Measurements from ENCODE around the gene LEP.

DNA sequence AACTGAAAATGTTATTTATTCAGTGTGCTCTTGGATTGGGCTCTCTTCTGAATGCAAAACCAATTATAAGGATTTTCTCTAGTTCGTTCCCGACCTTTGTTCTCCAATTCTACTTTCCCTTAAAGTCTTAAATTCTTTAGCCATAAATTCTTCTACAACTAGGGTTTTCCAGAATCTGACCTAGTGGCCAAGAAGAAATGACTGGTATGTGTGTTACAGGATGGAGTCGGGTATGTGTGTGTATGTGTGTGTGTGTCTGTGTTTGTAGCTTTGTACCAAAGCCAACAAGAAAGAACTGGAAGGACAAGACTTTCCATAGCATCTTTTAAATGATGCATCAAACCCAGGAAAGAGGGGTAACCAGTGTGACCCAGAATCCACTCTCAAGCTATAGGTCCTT is 25.8 kb upstream of the LEP start:
- no peak for TF ChIP-seq RNF2 (IDR thresholded peaks at IDR 0.05; ENCODE audit: borderline replicate concordance, low read depth)
- no peak for TF ChIP-seq CTCF (IDR thresholded peaks at IDR 0.05)
- no peak for TF ChIP-seq MYC (IDR thresholded peaks at IDR 0.05; ENCODE audit: borderline replicate concordance, low read length)
- TF ChIP-seq CBX2 (IDR thresholded peaks at IDR 0.05; ENCODE audit: borderline replicate concordance, low read depth) = no peak
- TF ChIP-seq JUN (IDR thresholded peaks at IDR 0.05) = no peak
- TF ChIP-seq PBX3 (IDR thresholded peaks at IDR 0.05) = no peak
- no peak for TF ChIP-seq POLR2A (IDR thresholded peaks at IDR 0.05; ENCODE audit: low read length)
- TF ChIP-seq FOXS1 (CRISPR knock-in tag; IDR thresholded peaks at IDR 0.05) = no peak
- no peak for TF ChIP-seq MAZ (IDR thresholded peaks at IDR 0.05; ENCODE audit: borderline replicate concordance, low read depth, low read length)
- TF ChIP-seq, protein P1, sequence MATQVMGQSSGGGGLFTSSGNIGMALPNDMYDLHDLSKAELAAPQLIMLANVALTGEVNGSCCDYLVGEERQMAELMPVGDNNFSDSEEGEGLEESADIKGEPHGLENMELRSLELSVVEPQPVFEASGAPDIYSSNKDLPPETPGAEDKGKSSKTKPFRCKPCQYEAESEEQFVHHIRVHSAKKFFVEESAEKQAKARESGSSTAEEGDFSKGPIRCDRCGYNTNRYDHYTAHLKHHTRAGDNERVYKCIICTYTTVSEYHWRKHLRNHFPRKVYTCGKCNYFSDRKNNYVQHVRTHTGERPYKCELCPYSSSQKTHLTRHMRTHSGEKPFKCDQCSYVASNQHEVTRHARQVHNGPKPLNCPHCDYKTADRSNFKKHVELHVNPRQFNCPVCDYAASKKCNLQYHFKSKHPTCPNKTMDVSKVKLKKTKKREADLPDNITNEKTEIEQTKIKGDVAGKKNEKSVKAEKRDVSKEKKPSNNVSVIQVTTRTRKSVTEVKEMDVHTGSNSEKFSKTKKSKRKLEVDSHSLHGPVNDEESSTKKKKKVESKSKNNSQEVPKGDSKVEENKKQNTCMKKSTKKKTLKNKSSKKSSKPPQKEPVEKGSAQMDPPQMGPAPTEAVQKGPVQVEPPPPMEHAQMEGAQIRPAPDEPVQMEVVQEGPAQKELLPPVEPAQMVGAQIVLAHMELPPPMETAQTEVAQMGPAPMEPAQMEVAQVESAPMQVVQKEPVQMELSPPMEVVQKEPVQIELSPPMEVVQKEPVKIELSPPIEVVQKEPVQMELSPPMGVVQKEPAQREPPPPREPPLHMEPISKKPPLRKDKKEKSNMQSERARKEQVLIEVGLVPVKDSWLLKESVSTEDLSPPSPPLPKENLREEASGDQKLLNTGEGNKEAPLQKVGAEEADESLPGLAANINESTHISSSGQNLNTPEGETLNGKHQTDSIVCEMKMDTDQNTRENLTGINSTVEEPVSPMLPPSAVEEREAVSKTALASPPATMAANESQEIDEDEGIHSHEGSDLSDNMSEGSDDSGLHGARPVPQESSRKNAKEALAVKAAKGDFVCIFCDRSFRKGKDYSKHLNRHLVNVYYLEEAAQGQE (IDR thresholded peaks at IDR 0.05) = no peak
- TF ChIP-seq ELK1 (IDR thresholded peaks at IDR 0.05; ENCODE audit: low read depth, low read length) = no peak
- no peak for TF ChIP-seq SMC3 (IDR thresholded peaks at IDR 0.05)

Data from A549 (cell line).